ENCODE results near the gene ABHD16A.

GRCh38 chr6:31701666-31702404, 1.3 kb downstream of the ABHD16A start:
- TF ChIP-seq CTCF (conservative IDR thresholded peaks at IDR 0.05; ENCODE audit: low read length) (no peak), EZH2phosphoT487 (IDR thresholded peaks at IDR 0.05; ENCODE audit: borderline replicate concordance, low read depth, low read length) (no peak)

All from OCI-LY7 (cell line).